Activated CD4-positive, alpha-beta T cell treated with anti-CD3 and anti-CD28 coated beads, Interleukin-2, amount 10 ng/mL, durations not matched to agents 24 days and 14 days (primary cell): Measurements from ENCODE around the gene SPPL2A. TPM values are rescaled to one million over a fixed set of nuclear protein-coding genes. Genes with fewer than 3 reads are reported as not detected.

ENCODE experiments used
- DNase-seq: peaks from one replicate; pipeline ENCODE4 v3.0.0; 2022
- H3K27ac Mint-ChIP-seq: one replicate; pipeline ENCODE4 v1.8.0; 2022; ENCODE audit warnings: mild to moderate bottlenecking, mixed read lengths
- H3K27me3 Mint-ChIP-seq: one replicate; pipeline ENCODE4 v1.8.0; 2022; ENCODE audit warnings: mixed read lengths
- H3K36me3 Mint-ChIP-seq: one replicate; pipeline ENCODE4 v1.8.0; 2022; ENCODE audit warnings: low read depth, mild to moderate bottlenecking, mixed read lengths
- H3K4me1 Mint-ChIP-seq: one replicate; pipeline ENCODE4 v1.8.0; 2021; ENCODE audit warnings: mixed read lengths
- H3K4me3 Mint-ChIP-seq: one replicate; pipeline ENCODE4 v1.8.0; 2022; ENCODE audit warnings: mild to moderate bottlenecking, moderate library complexity, mixed read lengths
- H3K9me3 Mint-ChIP-seq: one replicate; pipeline ENCODE4 v1.8.0; 2021; ENCODE audit warnings: mixed read lengths
- intact Hi-C: fragments of 100-400 bp; cut with micrococcal nuclease; formaldehyde crosslinking; loops from one replicate; pipeline ENCODE4 v1.15.1; 2023
- total RNA-seq: library from RNA; stranded (reverse); gene quantifications from 2 replicates; pipeline ENCODE4 v1.2.3, GENCODE V29; 2022

SPPL2A gene
- total RNA-seq, 1 donor from 2014 or later: 85.0 TPM

DNA sequence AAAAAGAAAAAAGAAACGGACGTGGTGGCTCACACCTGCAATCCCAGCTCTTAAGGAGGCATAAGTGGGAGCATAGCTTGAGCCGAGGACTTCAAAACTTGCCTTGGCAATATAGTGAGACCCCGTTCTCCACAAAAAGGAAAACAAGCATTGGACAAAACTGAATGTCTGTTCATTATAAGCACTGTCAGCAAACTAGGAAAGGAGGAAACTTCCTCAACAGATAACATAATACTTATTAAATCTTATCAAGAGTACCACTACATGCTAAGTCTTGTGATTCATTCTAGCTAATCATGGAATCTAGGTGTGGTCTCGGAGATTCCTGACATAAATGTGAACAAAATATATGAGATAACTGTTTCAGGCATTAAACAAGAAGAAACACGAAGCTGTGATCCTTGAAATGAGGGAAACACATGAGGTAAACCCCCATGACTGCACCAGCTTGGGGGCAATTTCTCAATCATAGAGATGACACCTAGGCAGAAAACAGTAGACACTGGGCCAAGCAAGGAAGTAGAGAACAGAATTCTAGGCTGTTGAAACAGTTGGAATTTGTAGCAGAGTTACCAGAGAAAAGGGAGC lies 112.3 kb downstream of the SPPL2A start:
- intact Hi-C loops: loop anchor here (10.0 kb wide), 1 partner anchor 168 kb away; no protein-coding TSS in a partner anchor
- Mint-ChIP-seq H3K4me1 (peaks cover 15% of the 10 kb centered on the region), H3K9me3 (no peaks in the 10 kb centered on the region), H3K27me3 (no peaks in the 10 kb centered on the region), H3K4me3 (no peak overlapping the region), H3K36me3 (peaks cover 66% of the 10 kb centered on the region), H3K27ac (peak overlapping the region; percentile 9)
- no peak for DNase-seq

DNA sequence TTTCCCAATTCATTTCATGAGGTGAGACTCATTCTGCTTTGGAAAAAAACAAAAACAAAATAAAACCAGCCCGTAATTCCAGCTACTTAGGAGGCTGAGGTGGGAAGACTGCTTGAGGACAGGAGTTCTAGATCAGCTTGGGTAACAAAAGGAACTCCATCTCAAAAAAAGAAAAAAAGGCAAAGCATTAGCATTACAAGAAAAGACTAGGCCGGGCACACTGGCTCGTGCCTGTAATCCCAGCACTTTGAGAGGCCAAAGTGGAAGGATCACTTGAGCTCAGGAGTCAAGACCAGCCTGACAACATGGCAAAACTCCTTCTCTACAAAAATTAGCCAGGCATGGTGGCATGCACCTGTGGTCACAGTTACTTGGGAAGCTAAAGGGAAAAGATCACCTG lies 112.8 kb downstream of the SPPL2A start:
- H3K27me3 Mint-ChIP-seq: no peaks in the 10 kb centered on the region
- intact Hi-C loops: loop anchor here (10.0 kb wide), 1 partner anchor 168 kb away; no protein-coding TSS in a partner anchor
- H3K27ac Mint-ChIP-seq: no peak overlapping the region
- DNase-seq: no peak
- H3K36me3 Mint-ChIP-seq: peaks cover 67% of the 10 kb centered on the region
- no peak overlapping the region for H3K4me3 Mint-ChIP-seq
- no peaks in the 10 kb centered on the region for H3K9me3 Mint-ChIP-seq
- peaks cover 15% of the 10 kb centered on the region for H3K4me1 Mint-ChIP-seq

Other genes with a start within 250 kb of the SPPL2A start
- 0.24 and 0.42 TPM in 2 replicates for gene USP50, start 219.0 kb downstream of the SPPL2A start, total RNA-seq
- gene TRPM7, start 78.9 kb downstream of the SPPL2A start, total RNA-seq: 39.4 and 41.5 TPM in 2 replicates
- gene AP4E1, start 143.0 kb upstream of the SPPL2A start, total RNA-seq: 16.5 TPM in 2 replicates